Hepatocyte (in vitro differentiated cells): Measurements from ENCODE around the gene TTC7B. TPM values are rescaled to one million over a fixed set of nuclear protein-coding genes. Genes with fewer than 3 reads are reported as not detected.

Experiments used
- DNase-seq: peaks from one replicate; pipeline ENCODE4 v3.0.0-alpha.2; 2016; ENCODE audit warnings: low spot score
- H2AFZ ChIP-seq: fragments of 200-600 bp; sonication (generic); 2 replicates; pipeline ENCODE4 v1.6.0; 2016; ENCODE audit warnings: antibody characterized with exemption, mild to moderate bottlenecking
- H3K27ac ChIP-seq: fragments of 200-600 bp; sonication (generic); 2 replicates; pipeline ENCODE4 v1.5.1; 2016; ENCODE audit warnings: mild to moderate bottlenecking
- H3K27me3 ChIP-seq: fragments of 200-600 bp; sonication (generic); 2 replicates; pipeline ENCODE4 v1.6.1; 2016
- H3K36me3 ChIP-seq: fragments of 200-600 bp; sonication (generic); replicated peaks from 2 replicates; pipeline ENCODE4 v1.5.1; 2016; ENCODE audit warnings: low read depth; ENCODE audit not compliant: insufficient read depth
- H3K4me1 ChIP-seq: fragments of 200-600 bp; sonication (generic); 2 replicates; pipeline ENCODE4 v1.5.1; 2016; ENCODE audit warnings: mild to moderate bottlenecking, moderate library complexity; ENCODE audit not compliant: insufficient read depth
- H3K4me2 ChIP-seq: fragments of 200-600 bp; sonication (generic); 2 replicates; pipeline ENCODE4 v1.6.0; 2016
- H3K4me3 ChIP-seq: fragments of 200-600 bp; sonication (generic); 2 replicates; pipeline ENCODE4 v1.5.1; 2016; ENCODE audit warnings: mild to moderate bottlenecking
- H3K79me2 ChIP-seq: fragments of 200-600 bp; sonication (generic); 2 replicates; pipeline ENCODE4 v1.6.0; 2017; ENCODE audit warnings: mild to moderate bottlenecking
- H3K9me2 ChIP-seq: fragments of 200-600 bp; sonication (generic); replicated peaks from 2 replicates; pipeline ENCODE4 v1.6.0; 2017; ENCODE audit warnings: mild to moderate bottlenecking; ENCODE audit not compliant: insufficient read depth
- H3K9me3 ChIP-seq: fragments of 200-600 bp; sonication (generic); 2 replicates; pipeline ENCODE4 v1.5.1; 2016; ENCODE audit warnings: low read depth, mild to moderate bottlenecking
- H4K20me1 ChIP-seq: fragments of 200-600 bp; sonication (generic); 2 replicates; pipeline ENCODE4 v1.6.0; 2016; ENCODE audit warnings: mild to moderate bottlenecking; ENCODE audit not compliant: insufficient read depth, poor library complexity, severe bottlenecking
- EZH2 ChIP-seq: fragments of 200-600 bp; sonication (generic); IDR thresholded peaks from 2 replicates; pipeline ENCODE4 v1.6.1; 2016; ENCODE audit warnings: antibody characterized with exemption, mild to moderate bottlenecking, borderline replicate concordance
- EZH2phosphoT487 ChIP-seq: fragments of 200-600 bp; sonication (generic); IDR thresholded peaks from one replicate; pipeline ENCODE4 v1.6.1; 2018; ENCODE audit warnings: antibody characterized with exemption, mild to moderate bottlenecking, low read depth, moderate library complexity; ENCODE audit not compliant: unreplicated experiment, severe bottlenecking
- WGBS: methylation state at CpG from one replicate; pipeline ENCODE4 v1.1.6; 2016; ENCODE audit warnings: low lambda C conversion rate; ENCODE audit errors: missing lambda C conversion rate; 5-methylcytosine and 5-hydroxymethylcytosine counted together
- polyA plus RNA-seq: library from polyadenylated mRNA; unstranded; fragments of >200 nt; fragmentation: Nextera tagmentation; extraction: Ambion mirVana; gene quantifications from 2 replicates; pipeline ENCODE4 v1.2.1, GENCODE V29; 2016
- total RNA-seq: library from RNA; depleted of rRNA; stranded (reverse); fragments of >200 nt; gene quantifications from 2 replicates; pipeline ENCODE4 v1.2.3, GENCODE V29; 2014
- TF ChIP-seq, protein P1 (sequence below): fragments of 200-600 bp; sonication (generic); IDR thresholded peaks from 2 replicates; pipeline ENCODE4 v1.5.1; 2016; ENCODE audit warnings: antibody characterized with exemption, mild to moderate bottlenecking; ENCODE audit not compliant: poor library complexity

Gene TTC7B
- total and polyA plus RNA-seq, 2 experiments from 2014 or later = 10.7 to 25.5 TPM

- no peak for DNase-seq
- no peak overlapping the region for H3K27ac ChIP-seq
- peaks cover 25% of the 10 kb centered on the region for H3K4me1 ChIP-seq
- no peak overlapping the region for H3K4me3 ChIP-seq
- H3K27me3 ChIP-seq = no peaks in the 10 kb centered on the region
- H3K9me2 ChIP-seq = no peaks in the 10 kb centered on the region
- no peaks in the 10 kb centered on the region for H4K20me1 ChIP-seq
- no peaks in the 10 kb centered on the region for H3K9me3 ChIP-seq
- no peaks in the 10 kb centered on the region for H3K79me2 ChIP-seq
- H3K36me3 ChIP-seq = no peaks in the 10 kb centered on the region
- TF ChIP-seq EZH2phosphoT487 (no peak), EZH2 (no peak)
- TF ChIP-seq, protein P1, sequence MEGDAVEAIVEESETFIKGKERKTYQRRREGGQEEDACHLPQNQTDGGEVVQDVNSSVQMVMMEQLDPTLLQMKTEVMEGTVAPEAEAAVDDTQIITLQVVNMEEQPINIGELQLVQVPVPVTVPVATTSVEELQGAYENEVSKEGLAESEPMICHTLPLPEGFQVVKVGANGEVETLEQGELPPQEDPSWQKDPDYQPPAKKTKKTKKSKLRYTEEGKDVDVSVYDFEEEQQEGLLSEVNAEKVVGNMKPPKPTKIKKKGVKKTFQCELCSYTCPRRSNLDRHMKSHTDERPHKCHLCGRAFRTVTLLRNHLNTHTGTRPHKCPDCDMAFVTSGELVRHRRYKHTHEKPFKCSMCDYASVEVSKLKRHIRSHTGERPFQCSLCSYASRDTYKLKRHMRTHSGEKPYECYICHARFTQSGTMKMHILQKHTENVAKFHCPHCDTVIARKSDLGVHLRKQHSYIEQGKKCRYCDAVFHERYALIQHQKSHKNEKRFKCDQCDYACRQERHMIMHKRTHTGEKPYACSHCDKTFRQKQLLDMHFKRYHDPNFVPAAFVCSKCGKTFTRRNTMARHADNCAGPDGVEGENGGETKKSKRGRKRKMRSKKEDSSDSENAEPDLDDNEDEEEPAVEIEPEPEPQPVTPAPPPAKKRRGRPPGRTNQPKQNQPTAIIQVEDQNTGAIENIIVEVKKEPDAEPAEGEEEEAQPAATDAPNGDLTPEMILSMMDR = no peak
- no peak overlapping the region for H2AFZ ChIP-seq
- H3K4me2 ChIP-seq = no peak overlapping the region
- WGBS = 91% methylated on average over 18 of the region's 18 CpGs
Observed at GRCh38 chr14:90523961-90524875, 292.0 kb downstream of the TTC7B start.

- no peaks in the 10 kb centered on the region for H3K9me3 ChIP-seq
- 89% methylated on average over 8 of the region's 8 CpGs for WGBS
- no peak overlapping the region for H3K4me3 ChIP-seq
- H3K27me3 ChIP-seq = no peaks in the 10 kb centered on the region
- H3K27ac ChIP-seq = no peak overlapping the region
- no peak for DNase-seq
- peaks cover 25% of the 10 kb centered on the region for H3K4me1 ChIP-seq
- no peaks in the 10 kb centered on the region for H3K36me3 ChIP-seq
- TF ChIP-seq, protein P1 = no peak
- TF ChIP-seq EZH2 (no peak), EZH2phosphoT487 (no peak)
- no peak overlapping the region for H2AFZ ChIP-seq
- no peaks in the 10 kb centered on the region for H3K79me2 ChIP-seq
- H3K9me2 ChIP-seq = no peaks in the 10 kb centered on the region
- no peaks in the 10 kb centered on the region for H4K20me1 ChIP-seq
- no peak overlapping the region for H3K4me2 ChIP-seq
Observed at GRCh38 chr14:90523544-90523943, 292.7 kb downstream of the TTC7B start.

GRCh38 chr14:90522571-90523191, 293.5 kb downstream of the TTC7B start:
- no peak overlapping the region for H3K4me3 ChIP-seq
- H3K9me3 ChIP-seq = no peaks in the 10 kb centered on the region
- peaks cover 28% of the 10 kb centered on the region for H3K4me1 ChIP-seq
- H3K27ac ChIP-seq = no peak overlapping the region
- WGBS = 83% methylated on average over 18 of the region's 21 CpGs
- H3K4me2 ChIP-seq = no peak overlapping the region
- H3K36me3 ChIP-seq = no peaks in the 10 kb centered on the region
- DNase-seq = no peak
- no peaks in the 10 kb centered on the region for H4K20me1 ChIP-seq
- H3K9me2 ChIP-seq = no peaks in the 10 kb centered on the region
- H3K27me3 ChIP-seq = no peaks in the 10 kb centered on the region
- H2AFZ ChIP-seq = no peak overlapping the region
- no peak for TF ChIP-seq EZH2
- TF ChIP-seq, protein P1 = no peak
- no peak for TF ChIP-seq EZH2phosphoT487
- H3K79me2 ChIP-seq = no peaks in the 10 kb centered on the region
